ENCODE measurements around the gene DHX9.

Gene DHX9

GRCh38 chr1:182842265-182842664 lies 3.1 kb downstream of the DHX9 start:
- DNase-seq, result no peak

- no peak for DNase-seq
Measured at GRCh38 chr1:182845379-182845778, 6.2 kb downstream of the DHX9 start.

GRCh38 chr1:182845894-182846293 lies 6.7 kb downstream of the DHX9 start:
- DNase-seq, result no peak

GRCh38 chr1:182847105-182847504 lies 8.0 kb downstream of the DHX9 start:
- DNase-seq, result no peak

GRCh38 chr1:182848736-182849135 lies 9.6 kb downstream of the DHX9 start:
- DNase-seq, result no peak

GRCh38 chr1:182850319-182850718 lies 11.2 kb downstream of the DHX9 start:
- DNase-seq, result no peak

GRCh38 chr1:182851825-182852224 lies 12.7 kb downstream of the DHX9 start:
- no peak for DNase-seq

GRCh38 chr1:182855911-182856310 lies 16.8 kb downstream of the DHX9 start:
- no peak for DNase-seq

GRCh38 chr1:182857212-182857611 lies 18.1 kb downstream of the DHX9 start:
- no peak for DNase-seq

- no peak for DNase-seq
Measured at GRCh38 chr1:182860658-182861057, 21.5 kb downstream of the DHX9 start.

- no peak for DNase-seq
Measured at GRCh38 chr1:182861994-182862393, 22.8 kb downstream of the DHX9 start.

GRCh38 chr1:182862827-182863226 lies 23.7 kb downstream of the DHX9 start:
- DNase-seq, result no peak

- DNase-seq, result no peak
Measured at GRCh38 chr1:182863940-182864339, 24.8 kb downstream of the DHX9 start.

- DNase-seq, result no peak
Measured at GRCh38 chr1:182867861-182868260, 28.7 kb downstream of the DHX9 start.

GRCh38 chr1:182869241-182869666 lies 30.1 kb downstream of the DHX9 start:
- DNase-seq, result no peak

- DNase-seq, result no peak
Measured at GRCh38 chr1:182872881-182873280, 33.7 kb downstream of the DHX9 start.

- DNase-seq, result no peak
Measured at GRCh38 chr1:182875889-182876288, 36.7 kb downstream of the DHX9 start.

GRCh38 chr1:182877331-182877730 lies 38.2 kb downstream of the DHX9 start:
- DNase-seq, result no peak

GRCh38 chr1:182877842-182878241 lies 38.7 kb downstream of the DHX9 start:
- DNase-seq, result no peak

- DNase-seq, result no peak
Measured at GRCh38 chr1:182884872-182885271, 45.7 kb downstream of the DHX9 start.

GRCh38 chr1:182885591-182885990 lies 46.4 kb downstream of the DHX9 start:
- no peak for DNase-seq

GRCh38 chr1:182886985-182887384 lies 47.8 kb downstream of the DHX9 start:
- no peak for DNase-seq

- peak; percentile 9 for DNase-seq
Measured at GRCh38 chr1:182888736-182889531, 49.8 kb downstream of the DHX9 start.

- peak; percentile 79 for DNase-seq
Measured at GRCh38 chr1:182889997-182890396, 50.9 kb downstream of the DHX9 start.
